Left renal pelvis (tissue), 4 donors: ENCODE measurements around the gene ANGPTL7. TPM values are rescaled to one million over a fixed set of nuclear protein-coding genes. Genes with fewer than 3 reads are reported as not detected.

Source experiments
- DNase-seq, 4 donors: peaks; one replicate each; pipeline ENCODE4 v3.0.0-alpha.2; 2013; ENCODE audit warnings: low read depth in 4 of 4, low spot score in 3 of 4
- polyA plus RNA-seq, 4 donors: library from polyadenylated mRNA; unstranded; fragments of 120-200 nt; gene quantifications; one replicate each; pipeline ENCODE4 v1.2.1, GENCODE V29; 2013; ENCODE audit not compliant: insufficient read length in 4 of 4

Gene ANGPTL7
- polyA plus RNA-seq, 4 donors: 0.09 to 1.2 (median 0.10) TPM; not detected in 1

GRCh38 chr1:11198851-11199594 is 9.9 kb downstream of the ANGPTL7 start:
- no peak for DNase-seq

- no peak for DNase-seq
Observed at GRCh38 chr1:11204396-11205190, 15.4 kb downstream of the ANGPTL7 start.

- DNase-seq: no peak
Observed at GRCh38 chr1:11207898-11208611, 18.9 kb downstream of the ANGPTL7 start.

GRCh38 chr1:11211461-11211860 is 22.3 kb downstream of the ANGPTL7 start:
- no peak for DNase-seq

GRCh38 chr1:11211925-11212587 is 22.9 kb downstream of the ANGPTL7 start:
- no peak for DNase-seq

GRCh38 chr1:11214698-11215380 is 25.7 kb downstream of the ANGPTL7 start:
- no peak for DNase-seq

- no peak for DNase-seq
Observed at GRCh38 chr1:11215381-11216005, 26.3 kb downstream of the ANGPTL7 start.

GRCh38 chr1:11216074-11216473 is 26.9 kb downstream of the ANGPTL7 start:
- DNase-seq: no peak

- DNase-seq: no peak
Observed at GRCh38 chr1:11227106-11228077, 38.2 kb downstream of the ANGPTL7 start.

GRCh38 chr1:11229203-11229602 is 40.0 kb downstream of the ANGPTL7 start:
- no peak for DNase-seq

GRCh38 chr1:11233208-11233607 is 44.1 kb downstream of the ANGPTL7 start:
- no peak for DNase-seq

GRCh38 chr1:11237356-11237755 is 48.2 kb downstream of the ANGPTL7 start:
- no peak for DNase-seq

GRCh38 chr1:11238311-11238710 is 49.2 kb downstream of the ANGPTL7 start:
- no peak for DNase-seq

- DNase-seq: no peak
Observed at GRCh38 chr1:11245248-11245647, 56.1 kb downstream of the ANGPTL7 start.

Other genes starting within 250 kb of the ANGPTL7 start
- 100 to 1,000 TPM; 232 to 328 (median 316) TPM for gene TARDBP, start 176.7 kb upstream of the ANGPTL7 start, polyA plus RNA-seq
- 10 to 100 TPM in 1 of 4 donors, 1 to 10 TPM in 3; 3.6 to 10.0 (median 3.9) TPM for gene MASP2, start 142.1 kb upstream of the ANGPTL7 start, polyA plus RNA-seq
- gene SRM, start 129.3 kb upstream of the ANGPTL7 start, polyA plus RNA-seq: 10 to 100 TPM; 42.0 to 56.6 (median 48.4) TPM
- gene EXOSC10, start 89.5 kb upstream of the ANGPTL7 start, polyA plus RNA-seq: 100 to 1,000 TPM in 1 of 4 donors, 10 to 100 TPM in 3; 70.6 to 102 (median 87.0) TPM
- 10 to 100 TPM; 27.5 to 45.6 (median 40.9) TPM for gene MTOR, start 73.2 kb downstream of the ANGPTL7 start, polyA plus RNA-seq
- gene UBIAD1, start 83.8 kb downstream of the ANGPTL7 start, polyA plus RNA-seq: 10 to 100 TPM; 13.0 to 17.2 (median 15.5) TPM